IMR-90 (cell line): ENCODE data around the gene ZDHHC11B. TPM values are rescaled to one million over a fixed set of nuclear protein-coding genes. Genes with fewer than 3 reads are reported as not detected.

ENCODE experiments used
- ATAC-seq: fragments of 200-7000 bp; cut with Tn5 transposase; 2 replicates; pipeline ENCODE4 v1.9.1; 2020; ENCODE audit warnings: low read depth, mild to moderate bottlenecking, moderate library complexity
- BruUV-seq: library from RNA; stranded (reverse); fragments of 400-500 nt; replicated peaks from 2 replicates; lab custom pipeline; 2021; lab: Mats Ljungman, UMichigan
- CTCF ChIA-PET: fragments of 300-600 bp; formaldehyde crosslinking; extraction: SDS; loops from one replicate; lab custom pipeline; 2021; ENCODE audit warnings: antibody characterized with exemption; lab: Yijun Ruan, JAX
- POLR2A ChIA-PET: fragments of 300-600 bp; sonication (Branson Sonifier 250); formaldehyde crosslinking; loops from one replicate; lab custom pipeline; 2022; ENCODE audit warnings: antibody characterized with exemption; ENCODE audit not compliant: unreplicated experiment; lab: Charles Lee
- DNase-seq: peaks from one replicate; pipeline ENCODE4 v3.0.0; 2013
- H2AFZ ChIP-seq: replicated peaks from 2 replicates; pipeline ENCODE3; 2013; ENCODE audit warnings: low read length, mild to moderate bottlenecking; ENCODE audit not compliant: poor library complexity
- H2AK5ac ChIP-seq: 2 replicates; pipeline ENCODE4 v1.6.1; 2013; ENCODE audit warnings: low read depth, low read length, inconsistent platforms
- H2AK9ac ChIP-seq: replicated peaks from 2 replicates; pipeline ENCODE3; 2013; ENCODE audit warnings: mild to moderate bottlenecking, low read depth, low read length, moderate library complexity; ENCODE audit not compliant: poor library complexity
- H2BK120ac ChIP-seq: 2 replicates; pipeline ENCODE4 v1.6.1; 2013; ENCODE audit warnings: low read depth, low read length, inconsistent platforms
- H2BK15ac ChIP-seq: 3 replicates; pipeline ENCODE4 v1.6.1; 2013; ENCODE audit warnings: low read depth, low read length, inconsistent platforms
- H2BK20ac ChIP-seq: 2 replicates; pipeline ENCODE4 v1.6.1; 2013; ENCODE audit warnings: low read depth, mild to moderate bottlenecking, inconsistent platforms, low read length, moderate library complexity
- H2BK5ac ChIP-seq: 2 replicates; pipeline ENCODE4 v1.6.1; 2013; ENCODE audit warnings: mild to moderate bottlenecking, low read depth, low read length, inconsistent platforms; ENCODE audit not compliant: poor library complexity, severe bottlenecking
- H3K14ac ChIP-seq: replicated peaks from 2 replicates; pipeline ENCODE4 v1.6.1; 2013; ENCODE audit warnings: low read depth, low read length, inconsistent platforms
- H3K18ac ChIP-seq: 2 replicates; pipeline ENCODE4 v1.6.1; 2013; ENCODE audit warnings: low read depth, low read length, control low read depth
- H3K23ac ChIP-seq: 2 replicates; pipeline ENCODE4 v1.6.1; 2013; ENCODE audit warnings: low read depth, low read length, inconsistent platforms
- H3K27ac ChIP-seq: 2 replicates; pipeline ENCODE4 v1.5.1; 2013; ENCODE audit warnings: mild to moderate bottlenecking, control low read depth, low read length; ENCODE audit not compliant: insufficient read depth
- H3K27me3 ChIP-seq: 2 replicates; pipeline ENCODE4 v1.6.1; 2013; ENCODE audit warnings: low read length; ENCODE audit not compliant: control insufficient read depth, insufficient read depth
- H3K36me3 ChIP-seq: 2 replicates; pipeline ENCODE4 v1.6.1; 2013; ENCODE audit warnings: low read length, mixed read lengths; ENCODE audit not compliant: control insufficient read depth, insufficient read depth
- H3K4ac ChIP-seq: 2 replicates; pipeline ENCODE4 v1.6.1; 2013; ENCODE audit warnings: low read depth, low read length, inconsistent platforms
- H3K4me1 ChIP-seq: 2 replicates; pipeline ENCODE4 v1.6.1; 2013; ENCODE audit warnings: low read length, mixed read lengths; ENCODE audit not compliant: control insufficient read depth, insufficient read depth
- H3K4me2 ChIP-seq: 2 replicates; pipeline ENCODE4 v1.6.1; 2013; ENCODE audit warnings: low read depth, mild to moderate bottlenecking, control low read depth, low read length, moderate library complexity
- H3K4me3 ChIP-seq: 2 replicates; pipeline ENCODE4 v1.5.1; 2013; ENCODE audit warnings: low read depth, mild to moderate bottlenecking, control low read depth, low read length, moderate library complexity; ENCODE audit not compliant: insufficient read depth
- H3K56ac ChIP-seq: 2 replicates; pipeline ENCODE4 v1.6.1; 2013; ENCODE audit warnings: low read length, inconsistent platforms; ENCODE audit not compliant: insufficient read depth; ENCODE audit errors: extremely low read depth
- H3K79me1 ChIP-seq, 2 experiments: 2 replicates each; pipeline ENCODE4 v1.6.1; 2013; ENCODE audit warnings: low read length in 2 of 2, inconsistent platforms in 1 of 2, low read depth in 1 of 2
- H3K9ac ChIP-seq: 2 replicates; pipeline ENCODE4 v1.6.1; 2013; ENCODE audit warnings: low read depth, low read length, control low read depth
- H3K9me1 ChIP-seq: 2 replicates; pipeline ENCODE4 v1.6.1; 2013; ENCODE audit warnings: low read length, inconsistent platforms; ENCODE audit not compliant: insufficient read depth
- H3K9me3 ChIP-seq: 2 replicates; pipeline ENCODE4 v1.6.1; 2013; ENCODE audit warnings: low read length; ENCODE audit not compliant: control insufficient read depth, insufficient read depth
- H4K20me1 ChIP-seq: 2 replicates; pipeline ENCODE4 v1.6.1; 2013; ENCODE audit warnings: low read length, inconsistent platforms; ENCODE audit not compliant: insufficient read depth
- H4K5ac ChIP-seq: 2 replicates; pipeline ENCODE4 v1.6.1; 2013; ENCODE audit warnings: mild to moderate bottlenecking, low read depth, low read length, control low read depth
- H4K8ac ChIP-seq, 2 experiments: 2 replicates each; pipeline ENCODE4 v1.6.1; 2013; ENCODE audit warnings: low read depth in 2 of 2, low read length in 2 of 2, control low read depth in 1 of 2, inconsistent platforms in 1 of 2
- H4K91ac ChIP-seq: 2 replicates; pipeline ENCODE4 v1.6.1; 2013; ENCODE audit warnings: low read depth, low read length, inconsistent platforms; ENCODE audit not compliant: insufficient read depth
- CEBPB ChIP-seq: IDR thresholded peaks from 2 replicates; pipeline ENCODE4 v1.6.1; 2012; ENCODE audit warnings: low read depth, low read length, improper control_type of control experiment
- WGBS, 2 experiments: methylation state at CpG; one replicate each; pipeline versions ENCODE4 v1.1.5 to v1.1.7; 2013; ENCODE audit warnings: missing lambda C conversion rate in 2 of 2; ENCODE audit not compliant: insufficient read length in 1 of 2; ENCODE audit errors: extremely low coverage in 2 of 2; 5-methylcytosine and 5-hydroxymethylcytosine counted together
- dilution Hi-C: fragments of 300-500 bp; cut with HindIII; formaldehyde crosslinking; loops from one replicate; pipeline ENCODE4 v1.14.3; 2018; ENCODE audit warnings: low sequenced_read_pairs; ENCODE audit not compliant: unreplicated experiment
- in situ Hi-C: fragments of 300-500 bp; cut with MboI; formaldehyde crosslinking; loops from 3 replicates; pipeline ENCODE4 v1.14.3; 2019; ENCODE audit warnings: low sequenced_read_pairs, inconsistent platforms, mixed read lengths
- intact Hi-C: fragments of 100-400 bp; cut with micrococcal nuclease; formaldehyde crosslinking; loops from 2 replicates; pipeline ENCODE4 v1.10.0; 2022
- polyA plus RNA-seq, 3 experiments: library from polyadenylated mRNA; depleted of rRNA; stranded (reverse); fragments of >200 nt; gene quantifications; 2 replicates each; pipeline ENCODE4 v1.2.3, GENCODE V29; 2012; ENCODE audit warnings: low replicate concordance in 1 of 3
- total RNA-seq: library from RNA; depleted of rRNA; stranded (reverse); fragments of >200 nt; gene quantifications from 2 replicates; pipeline ENCODE4 v1.2.3, GENCODE V29; 2012

Gene ZDHHC11B
- total and polyA plus RNA-seq, 2 of the 4 experiments (the other 2 are of a cell fraction), result 0.12 TPM; not detected in 1

- Histone ChIP-seq H2AFZ (peak overlapping the region; percentile 44), H3K56ac (no peak overlapping the region), H3K14ac (no peak overlapping the region), H2BK20ac (no peak overlapping the region), H3K23ac (no peak overlapping the region), H3K18ac (no peak overlapping the region), H2BK5ac (no peak overlapping the region), H2BK120ac (no peak overlapping the region), H3K27ac (no peak overlapping the region), H4K20me1 (no peaks in the 10 kb centered on the region), H3K4ac (no peak overlapping the region), H3K4me2 (no peak overlapping the region), H3K9ac (no peak overlapping the region), H2BK15ac (no peak overlapping the region), H2AK5ac (no peak overlapping the region), H3K36me3 (no peaks in the 10 kb centered on the region), H4K8ac (no peak overlapping the region), H4K5ac (no peak overlapping the region), H2AK9ac (no peak overlapping the region), H3K27me3 (peaks cover 19% of the 10 kb centered on the region; the same call in 1 of the 2 replicates), H3K9me1 (no peaks in the 10 kb centered on the region), H3K4me1 (no peaks in the 10 kb centered on the region), H4K91ac (no peak overlapping the region), H3K4me3 (no peak overlapping the region), H3K79me1 (no peaks in the 10 kb centered on the region), H3K9me3 (no peaks in the 10 kb centered on the region)
- BruUV-seq, result no TSS peak
- ATAC-seq, result 0 out of 2 replicates have a peak, but pooled peaks have one; percentile 40
- DNase-seq, result no peak
- dilution Hi-C loops (no loop called here), intact Hi-C loops (no loop called here), in situ Hi-C loops (loop anchor here (10.0 kb wide), 1 partner anchor 92 kb away; no protein-coding TSS in a partner anchor)
- 42% methylated on average over 41 of the region's 42 CpGs; no CpG with 5 or more reads in 1 of the 2 experiments for WGBS, 2 experiments
- TF ChIP-seq CEBPB, result no peak
- ChIA-PET POLR2A (no interaction called here), CTCF (no interaction called here)
Measured at GRCh38 chr5:776862-777711, 7.4 kb downstream of the ZDHHC11B start.
